ENCODE measurements around the gene PCDH1.

The PCDH1 gene

DNA sequence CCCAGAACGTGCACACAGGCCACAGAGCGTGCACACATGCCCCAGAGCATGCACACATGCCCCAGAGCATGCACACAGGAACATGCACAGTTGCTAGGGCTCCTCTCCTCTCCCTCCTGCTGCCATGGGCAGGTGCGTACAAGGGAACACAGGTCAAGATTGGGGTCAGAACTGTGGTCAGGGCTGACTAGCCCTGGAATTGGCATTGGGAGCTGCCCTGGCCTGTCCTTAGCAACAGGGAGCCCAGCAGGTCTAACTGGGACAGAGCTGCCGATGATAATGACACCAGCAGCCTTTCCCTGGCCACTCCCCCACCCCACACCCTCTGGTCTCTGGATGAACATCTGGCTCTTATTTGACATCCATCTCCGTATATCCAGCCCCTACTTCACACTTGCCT is 8.0 kb downstream of the PCDH1 start:
- Histone ChIP-seq H3K79me2 (ENCODE audit: control insufficient read depth, low read length) (no peaks in the 10 kb centered on the region), H3K36me3 (ENCODE audit: control insufficient read depth, low read length) (no peaks in the 10 kb centered on the region)

DNA sequence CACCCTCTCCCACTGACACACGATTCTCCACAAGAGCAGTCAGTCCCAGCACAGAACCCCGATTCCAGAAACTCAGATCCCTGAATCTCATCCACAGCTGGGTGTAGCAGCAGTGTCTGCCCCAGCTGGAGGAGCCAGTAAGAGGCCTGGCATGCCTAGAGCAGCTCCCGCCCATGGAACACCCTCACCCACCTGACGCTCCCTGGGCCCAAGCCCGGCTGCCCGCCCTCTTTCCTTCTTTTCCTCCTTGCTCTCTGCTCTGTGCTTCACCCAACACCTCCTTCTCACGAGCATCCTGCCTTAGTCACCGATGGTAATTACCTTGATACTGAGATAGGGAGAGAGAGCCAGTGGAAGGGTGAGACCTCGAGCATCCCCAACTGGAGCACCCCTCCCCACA is 8.7 kb downstream of the PCDH1 start:
- H3K36me3 ChIP-seq (ENCODE audit: control insufficient read depth, low read length), result no peaks in the 10 kb centered on the region

More for the DNA sequence above, 8.0 kb downstream of the PCDH1 start:
- H3F3A ChIP-seq (ENCODE audit: control insufficient read depth, insufficient read depth), result no peaks in the 10 kb centered on the region
- no peaks in the 10 kb centered on the region for H3K4me1 ChIP-seq (ENCODE audit: control insufficient read depth, low read length)
- peaks cover 88% of the 10 kb centered on the region for H3K27me3 ChIP-seq (ENCODE audit: control insufficient read depth, low read length)
- no peaks in the 10 kb centered on the region for H3K9me3 ChIP-seq (ENCODE audit: control insufficient read depth, insufficient read depth, low read length)
- TF ChIP-seq, protein P1, sequence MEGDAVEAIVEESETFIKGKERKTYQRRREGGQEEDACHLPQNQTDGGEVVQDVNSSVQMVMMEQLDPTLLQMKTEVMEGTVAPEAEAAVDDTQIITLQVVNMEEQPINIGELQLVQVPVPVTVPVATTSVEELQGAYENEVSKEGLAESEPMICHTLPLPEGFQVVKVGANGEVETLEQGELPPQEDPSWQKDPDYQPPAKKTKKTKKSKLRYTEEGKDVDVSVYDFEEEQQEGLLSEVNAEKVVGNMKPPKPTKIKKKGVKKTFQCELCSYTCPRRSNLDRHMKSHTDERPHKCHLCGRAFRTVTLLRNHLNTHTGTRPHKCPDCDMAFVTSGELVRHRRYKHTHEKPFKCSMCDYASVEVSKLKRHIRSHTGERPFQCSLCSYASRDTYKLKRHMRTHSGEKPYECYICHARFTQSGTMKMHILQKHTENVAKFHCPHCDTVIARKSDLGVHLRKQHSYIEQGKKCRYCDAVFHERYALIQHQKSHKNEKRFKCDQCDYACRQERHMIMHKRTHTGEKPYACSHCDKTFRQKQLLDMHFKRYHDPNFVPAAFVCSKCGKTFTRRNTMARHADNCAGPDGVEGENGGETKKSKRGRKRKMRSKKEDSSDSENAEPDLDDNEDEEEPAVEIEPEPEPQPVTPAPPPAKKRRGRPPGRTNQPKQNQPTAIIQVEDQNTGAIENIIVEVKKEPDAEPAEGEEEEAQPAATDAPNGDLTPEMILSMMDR (IDR thresholded peaks at IDR 0.05; ENCODE audit: low read depth, low read length, poor library complexity, severe bottlenecking), result no peak
- no peak for TF ChIP-seq EZH2phosphoT487 (IDR thresholded peaks at IDR 0.05; ENCODE audit: borderline replicate concordance, low read length)
- no peak overlapping the region for H3K4me2 ChIP-seq (ENCODE audit: low read length)
- no peak overlapping the region for H3K27ac ChIP-seq (ENCODE audit: low read depth, low read length)
- H3K9me2 ChIP-seq (replicated peaks; ENCODE audit: control insufficient read depth, low read length), result no peaks in the 10 kb centered on the region
- H3K4me3 ChIP-seq (ENCODE audit: low read length), result no peak overlapping the region
- H4K20me1 ChIP-seq (ENCODE audit: control insufficient read depth, insufficient read depth, low read depth, low read length), result no peaks in the 10 kb centered on the region

DNA sequence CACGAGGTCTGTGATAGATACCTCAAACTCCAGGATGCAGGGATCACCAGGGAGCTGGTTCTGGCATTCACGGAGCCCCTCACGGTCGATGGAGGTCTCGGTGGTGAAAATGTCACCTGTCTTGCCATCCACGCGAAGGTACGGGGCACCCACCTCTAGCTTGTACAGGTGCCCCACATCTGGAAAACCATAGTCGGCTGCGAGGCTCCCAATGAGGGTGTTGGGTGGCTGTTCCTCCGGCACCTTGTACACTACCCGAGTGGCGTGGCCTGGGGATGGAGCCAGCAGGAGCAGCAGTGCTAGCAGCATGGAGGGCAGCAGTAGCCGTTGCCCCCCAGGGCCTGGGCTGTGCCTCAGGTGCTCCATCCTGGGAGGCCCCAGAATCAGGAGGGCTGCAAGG is 9.2 kb downstream of the PCDH1 start:
- Histone ChIP-seq H3K4me2 (ENCODE audit: low read length) (no peak overlapping the region), H3K9me2 (replicated peaks; ENCODE audit: control insufficient read depth, low read length) (no peaks in the 10 kb centered on the region), H3K9me3 (ENCODE audit: control insufficient read depth, insufficient read depth, low read length) (no peaks in the 10 kb centered on the region), H3F3A (ENCODE audit: control insufficient read depth, insufficient read depth) (no peaks in the 10 kb centered on the region), H3K4me1 (ENCODE audit: control insufficient read depth, low read length) (no peaks in the 10 kb centered on the region), H3K27me3 (ENCODE audit: control insufficient read depth, low read length) (peaks cover 76% of the 10 kb centered on the region), H3K36me3 (ENCODE audit: control insufficient read depth, low read length) (no peaks in the 10 kb centered on the region), H3K79me2 (ENCODE audit: control insufficient read depth, low read length) (no peaks in the 10 kb centered on the region), H3K27ac (ENCODE audit: low read depth, low read length) (no peak overlapping the region), H3K4me3 (ENCODE audit: low read length) (no peak overlapping the region), H4K20me1 (ENCODE audit: control insufficient read depth, insufficient read depth, low read depth, low read length) (no peaks in the 10 kb centered on the region)
- TF ChIP-seq, protein P1 (IDR thresholded peaks at IDR 0.05; ENCODE audit: low read depth, low read length, poor library complexity, severe bottlenecking), result no peak
- no peak for TF ChIP-seq EZH2phosphoT487 (IDR thresholded peaks at IDR 0.05; ENCODE audit: borderline replicate concordance, low read length)

More for the DNA sequence above, 8.7 kb downstream of the PCDH1 start:
- Histone ChIP-seq H3K27me3 (ENCODE audit: control insufficient read depth, low read length) (peaks cover 81% of the 10 kb centered on the region), H3K4me3 (ENCODE audit: low read length) (no peak overlapping the region), H3K27ac (ENCODE audit: low read depth, low read length) (no peak overlapping the region), H4K20me1 (ENCODE audit: control insufficient read depth, insufficient read depth, low read depth, low read length) (no peaks in the 10 kb centered on the region), H3K4me1 (ENCODE audit: control insufficient read depth, low read length) (no peaks in the 10 kb centered on the region), H3K79me2 (ENCODE audit: control insufficient read depth, low read length) (no peaks in the 10 kb centered on the region), H3K9me3 (ENCODE audit: control insufficient read depth, insufficient read depth, low read length) (no peaks in the 10 kb centered on the region), H3F3A (ENCODE audit: control insufficient read depth, insufficient read depth) (no peaks in the 10 kb centered on the region), H3K4me2 (ENCODE audit: low read length) (no peak overlapping the region), H3K9me2 (replicated peaks; ENCODE audit: control insufficient read depth, low read length) (no peaks in the 10 kb centered on the region)
- TF ChIP-seq, protein P1 (IDR thresholded peaks at IDR 0.05; ENCODE audit: low read depth, low read length, poor library complexity, severe bottlenecking), result no peak
- no peak for TF ChIP-seq EZH2phosphoT487 (IDR thresholded peaks at IDR 0.05; ENCODE audit: borderline replicate concordance, low read length)

Measured in DOHH2 (cell line).